ENCODE measurements around the gene STARD5. TPM values are rescaled to one million over a fixed set of nuclear protein-coding genes. Genes with fewer than 3 reads are reported as not detected.

Gene STARD5
- total RNA-seq, 6 experiments from 2014 or later, result 16.4 to 49.9 (median 19.7) TPM

GRCh38 chr15:81274255-81274654, 49.7 kb downstream of the STARD5 start:
- H3K4me3 ChIP-seq, result no peak overlapping the region
- 70% methylated on average over 4 of the region's 4 CpGs for WGBS (ENCODE audit: insufficient coverage, low coverage, low lambda C conversion rate, missing lambda C conversion rate)
- H3K27ac ChIP-seq, result peak overlapping the region; percentile 4 to 74 (median 59)
- TF ChIP-seq CTCF (IDR thresholded peaks at IDR 0.05) (no peak), POLR2A (IDR thresholded peaks at IDR 0.05) (no peak)
- no peaks in the 10 kb centered on the region for H3K27me3 ChIP-seq
- no peaks in the 10 kb centered on the region for H3K36me3 ChIP-seq
- ATAC-seq, result peak in 1 of 4 donors; percentile 1
- intact Hi-C loops (cut with DNase I), result loop anchor here (10.0 kb wide), 3 partner anchors 61 to 131 kb away; no protein-coding TSS in a partner anchor
- H3K9me3 ChIP-seq, result no peaks in the 10 kb centered on the region
- peaks cover 0 to 58% (median 21%) of the 10 kb centered on the region in 4 donors for H3K4me1 ChIP-seq
- no peak for DNase-seq

- Histone ChIP-seq H3K4me3 (no peak overlapping the region), H3K36me3 (no peaks in the 10 kb centered on the region), H3K9me3 (no peaks in the 10 kb centered on the region), H3K4me1 (peaks cover 0 to 54% (median 19%) of the 10 kb centered on the region in 4 donors), H3K27ac (peak overlapping the region; percentile 4 to 74 (median 59)), H3K27me3 (no peaks in the 10 kb centered on the region)
- no peak for TF ChIP-seq CTCF (IDR thresholded peaks at IDR 0.05)
- no peak for TF ChIP-seq POLR2A (IDR thresholded peaks at IDR 0.05)
- peak; percentile 60 to 76 (median 70) for ATAC-seq
- 29% methylated on average over 2 of the region's 2 CpGs for WGBS (ENCODE audit: insufficient coverage, low coverage, low lambda C conversion rate, missing lambda C conversion rate)
- DNase-seq, result peak; percentile 54 to 81 (median 73)
- intact Hi-C loops (cut with DNase I), result loop anchor here (10.0 kb wide), 3 partner anchors 61 to 131 kb away; no protein-coding TSS in a partner anchor
These were observed 50.1 kb downstream of the STARD5 start for GRCh38 chr15:81273855-81274254.

- 100% methylated on average over 1 of the region's 5 CpGs for WGBS (ENCODE audit: insufficient coverage, low coverage, low lambda C conversion rate, missing lambda C conversion rate)
- Histone ChIP-seq H3K27ac (peak overlapping the region in 2 of 3 donors; percentile 59 to 74), H3K4me3 (no peak overlapping the region), H3K36me3 (no peaks in the 10 kb centered on the region), H3K9me3 (no peaks in the 10 kb centered on the region), H3K4me1 (peaks cover 0 to 48% (median 16%) of the 10 kb centered on the region in 4 donors), H3K27me3 (no peaks in the 10 kb centered on the region)
- DNase-seq (no peak), ATAC-seq (no peak)
- TF ChIP-seq CTCF (IDR thresholded peaks at IDR 0.05) (no peak), POLR2A (IDR thresholded peaks at IDR 0.05) (no peak)
- intact Hi-C loops (cut with DNase I), result loop anchor here (10.0 kb wide), 3 partner anchors 62 to 132 kb away; no protein-coding TSS in a partner anchor
These were observed 50.7 kb downstream of the STARD5 start for GRCh38 chr15:81273200-81273599.

- WGBS (ENCODE audit: insufficient coverage, low coverage, low lambda C conversion rate, missing lambda C conversion rate), result 58% methylated on average over 6 of the region's 12 CpGs
- Histone ChIP-seq H3K36me3 (no peaks in the 10 kb centered on the region), H3K4me3 (no peak overlapping the region), H3K4me1 (peaks cover 0 to 40% (median 15%) of the 10 kb centered on the region in 4 donors), H3K9me3 (no peaks in the 10 kb centered on the region), H3K27me3 (no peaks in the 10 kb centered on the region), H3K27ac (no peak overlapping the region)
- DNase-seq (no peak), ATAC-seq (peak in 1 of 4 donors; percentile 2)
- no peak for TF ChIP-seq POLR2A (IDR thresholded peaks at IDR 0.05)
- no peak for TF ChIP-seq CTCF (IDR thresholded peaks at IDR 0.05)
- intact Hi-C loops (cut with DNase I), result loop anchor here (10.0 kb wide), 3 partner anchors 63 to 133 kb away; no protein-coding TSS in a partner anchor
These were observed 51.9 kb downstream of the STARD5 start for GRCh38 chr15:81271761-81272644.
